HG03159 (cell line): Measurements from ENCODE around the gene HSD17B4.
A peak's percentile ranks its signal among the peaks of the same experiment; 100 is the strongest.
"Not testable (repeated sequence)": the region's sequence is repeated elsewhere in the genome, so short reads cannot be mapped to it uniquely, and the experiment has no call there.

Experiments used
- ATAC-seq: cut with Tn5 transposase; IDR thresholded peaks from one replicate; pipeline ENCODE4 v1.9.1; 2021; ENCODE audit warnings: mild to moderate bottlenecking, moderate library complexity; ENCODE audit not compliant: unreplicated experiment

Gene HSD17B4

DNA sequence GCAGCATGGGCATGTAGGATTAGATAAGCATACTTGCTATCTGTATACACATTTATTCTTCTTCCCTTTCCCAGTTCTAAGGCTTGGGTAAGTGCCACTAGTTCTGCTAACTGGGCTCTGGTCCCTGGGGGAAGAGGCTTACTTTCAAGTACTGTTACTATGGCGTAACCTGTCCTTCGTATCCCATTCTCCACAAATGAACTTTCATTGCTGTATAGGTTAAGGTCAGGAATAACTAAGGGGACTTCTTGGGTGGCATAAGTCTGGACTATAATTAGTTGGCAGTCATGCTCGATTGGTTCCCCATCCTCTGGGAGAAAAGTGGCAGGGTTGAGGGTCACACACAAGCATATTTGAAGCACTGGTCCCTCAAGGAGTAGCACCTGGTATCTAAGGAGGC lies 23.7 kb upstream of the HSD17B4 start:
- ATAC-seq = not testable (repeated sequence)

DNA sequence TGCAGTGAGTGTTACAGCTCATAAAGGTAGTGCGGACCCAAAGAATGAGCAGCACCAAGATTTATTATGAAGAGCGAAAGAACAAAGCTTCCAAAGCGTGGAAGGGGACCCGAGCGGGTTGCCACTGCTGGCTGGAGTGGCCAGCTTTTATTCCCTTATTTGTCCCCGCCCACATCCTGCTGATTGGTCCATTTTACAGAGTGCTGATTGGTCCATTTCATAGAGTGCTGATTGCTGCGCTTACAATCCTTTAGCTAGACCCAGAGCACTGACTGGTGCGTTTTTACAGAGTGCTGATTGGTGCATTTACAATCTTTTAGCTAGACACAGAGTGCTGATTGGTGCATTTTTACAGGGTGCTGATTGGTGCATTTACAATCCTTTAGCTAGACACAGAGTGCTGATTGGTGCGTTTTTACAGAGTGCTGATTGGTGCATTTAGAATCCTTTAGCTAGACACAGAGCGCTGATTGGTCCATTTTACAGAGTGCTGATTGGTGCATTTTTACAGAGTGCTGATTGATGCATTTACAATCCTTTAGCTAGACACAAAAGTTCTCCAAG lies 19.5 kb upstream of the HSD17B4 start:
- ATAC-seq = not testable (repeated sequence)

GRCh38 chr5:119435436-119436132 lies 16.7 kb upstream of the HSD17B4 start:
- ATAC-seq = peak; percentile 85

DNA sequence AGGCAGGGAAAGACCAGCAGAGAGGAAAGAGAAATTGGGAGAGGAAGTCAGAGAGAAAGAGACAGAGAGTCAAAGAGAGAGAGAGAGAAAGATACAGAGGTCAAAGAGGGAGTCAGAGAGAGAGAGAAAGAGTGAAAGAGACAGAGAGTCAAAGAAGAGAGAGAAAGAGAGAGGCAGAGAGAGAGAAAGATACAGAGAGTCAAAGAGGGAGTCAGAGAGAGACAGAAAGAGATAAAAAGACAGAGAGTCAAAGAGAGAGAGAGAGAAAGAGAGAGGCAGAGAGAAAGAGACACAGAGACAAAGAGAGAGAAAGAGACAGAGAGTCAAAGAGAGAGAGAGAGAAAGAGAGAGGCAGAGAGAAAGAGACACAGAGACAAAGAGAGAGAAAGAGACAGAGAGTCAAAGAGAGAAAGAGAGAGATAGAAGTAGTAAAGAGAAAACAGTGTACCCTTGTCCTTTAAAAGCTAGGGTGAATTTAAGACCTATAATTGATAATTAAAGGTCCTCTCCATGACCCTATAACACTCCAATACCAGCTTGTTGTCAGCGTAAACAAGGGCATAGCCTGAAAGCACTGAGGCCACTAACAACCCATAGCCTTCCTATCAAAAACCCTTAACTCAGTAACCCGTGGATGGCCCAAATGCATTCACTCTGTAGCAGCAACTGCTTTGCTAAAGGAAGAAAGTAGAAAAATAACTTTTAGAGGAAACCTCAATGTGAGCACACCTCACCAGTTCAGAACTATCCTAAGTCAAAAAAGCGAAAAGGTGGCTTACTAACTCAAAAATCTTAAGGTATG lies 14.3 kb upstream of the HSD17B4 start:
- ATAC-seq = not testable (repeated sequence)

- not testable (repeated sequence) for ATAC-seq
These were observed 13.7 kb upstream of the HSD17B4 start for GRCh38 chr5:119438587-119438917.

GRCh38 chr5:119439140-119439631 lies 13.1 kb upstream of the HSD17B4 start:
- ATAC-seq = no peak

DNA sequence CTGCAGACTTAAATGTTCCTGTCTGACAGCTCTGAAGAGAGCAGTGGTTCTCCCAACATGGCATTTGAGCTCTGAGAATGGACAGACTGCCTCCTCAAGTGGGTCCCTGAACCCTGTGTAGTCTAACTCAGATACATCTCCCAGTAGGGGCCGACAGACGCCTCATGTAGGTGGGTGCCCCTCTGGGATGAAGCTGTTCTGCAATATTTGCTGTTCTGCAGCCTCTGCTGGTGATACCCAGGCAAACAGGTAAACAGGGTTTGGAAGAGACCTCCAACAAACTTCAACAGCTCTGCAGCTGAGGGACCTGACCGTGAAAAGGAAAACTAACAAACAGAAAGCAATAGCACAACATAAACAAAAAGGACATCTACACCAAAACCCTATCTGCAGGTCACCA lies 12.7 kb upstream of the HSD17B4 start:
- not testable (repeated sequence) for ATAC-seq

GRCh38 chr5:119444643-119445042 lies 7.7 kb upstream of the HSD17B4 start:
- not testable (repeated sequence) for ATAC-seq

GRCh38 chr5:119445544-119445943 lies 6.8 kb upstream of the HSD17B4 start:
- no peak for ATAC-seq

DNA sequence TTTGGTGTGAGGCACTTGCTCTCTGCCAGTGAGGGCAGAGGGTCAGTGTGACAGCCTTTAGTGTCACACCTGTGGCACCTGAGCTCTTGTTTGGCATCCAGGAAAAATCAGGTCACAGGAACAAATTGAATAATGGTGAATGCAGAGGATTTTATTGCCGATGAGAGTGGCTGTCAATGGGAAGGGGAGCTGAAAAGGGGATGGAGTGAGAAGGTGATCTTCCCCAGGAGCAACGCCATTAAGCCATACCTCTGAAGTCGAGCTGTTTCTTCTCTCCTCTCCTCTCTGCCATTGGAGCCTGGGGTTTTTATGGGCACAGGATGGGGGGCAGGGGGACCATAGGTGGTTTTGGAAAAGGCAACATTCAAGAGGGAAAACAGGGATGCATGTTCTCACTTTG lies 2.4 kb upstream of the HSD17B4 start:
- no peak for ATAC-seq

GRCh38 chr5:119450627-119451026 lies 1.7 kb upstream of the HSD17B4 start:
- not testable (repeated sequence) for ATAC-seq

- no peak for ATAC-seq
These were observed 736 bp upstream of the HSD17B4 start for GRCh38 chr5:119451561-119451960.

DNA sequence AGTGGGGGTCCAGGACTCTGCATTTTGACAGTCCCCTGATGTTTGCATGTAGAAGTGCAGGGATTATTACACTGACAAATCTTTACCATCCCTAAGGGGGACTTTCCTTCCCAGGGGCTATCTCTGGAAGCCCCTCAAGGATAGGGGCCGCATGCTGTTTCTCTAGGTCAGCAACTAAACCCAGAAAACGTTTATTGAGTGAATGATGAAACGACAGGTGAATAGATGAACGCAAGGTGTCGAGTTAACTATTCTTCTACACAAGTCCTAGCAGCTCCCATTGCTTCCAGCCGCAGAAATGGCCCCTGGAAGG lies 281 bp upstream of the HSD17B4 start:
- no peak for ATAC-seq

GRCh38 chr5:119453040-119453373 lies 710 bp downstream of the HSD17B4 start:
- ATAC-seq = peak; percentile 12

DNA sequence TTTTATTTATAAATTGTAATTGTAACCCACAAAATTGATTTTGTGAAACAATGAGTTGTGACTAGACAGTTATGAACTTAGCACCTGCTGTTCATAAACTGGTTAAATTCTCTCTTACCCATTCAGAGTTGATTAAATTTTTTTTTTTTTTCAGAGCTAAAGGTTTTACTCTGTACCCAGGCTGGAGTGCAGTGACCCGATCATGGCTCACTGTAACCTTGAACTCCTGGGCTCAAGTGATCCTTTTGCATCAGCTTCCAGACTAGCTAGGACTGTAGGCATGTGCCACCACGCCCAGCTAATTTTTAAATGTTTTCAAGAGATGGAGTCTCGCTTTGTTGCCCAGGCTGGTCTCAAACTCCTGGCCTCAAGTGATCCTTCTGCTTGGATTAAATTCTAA lies 1.9 kb downstream of the HSD17B4 start:
- ATAC-seq = no peak

DNA sequence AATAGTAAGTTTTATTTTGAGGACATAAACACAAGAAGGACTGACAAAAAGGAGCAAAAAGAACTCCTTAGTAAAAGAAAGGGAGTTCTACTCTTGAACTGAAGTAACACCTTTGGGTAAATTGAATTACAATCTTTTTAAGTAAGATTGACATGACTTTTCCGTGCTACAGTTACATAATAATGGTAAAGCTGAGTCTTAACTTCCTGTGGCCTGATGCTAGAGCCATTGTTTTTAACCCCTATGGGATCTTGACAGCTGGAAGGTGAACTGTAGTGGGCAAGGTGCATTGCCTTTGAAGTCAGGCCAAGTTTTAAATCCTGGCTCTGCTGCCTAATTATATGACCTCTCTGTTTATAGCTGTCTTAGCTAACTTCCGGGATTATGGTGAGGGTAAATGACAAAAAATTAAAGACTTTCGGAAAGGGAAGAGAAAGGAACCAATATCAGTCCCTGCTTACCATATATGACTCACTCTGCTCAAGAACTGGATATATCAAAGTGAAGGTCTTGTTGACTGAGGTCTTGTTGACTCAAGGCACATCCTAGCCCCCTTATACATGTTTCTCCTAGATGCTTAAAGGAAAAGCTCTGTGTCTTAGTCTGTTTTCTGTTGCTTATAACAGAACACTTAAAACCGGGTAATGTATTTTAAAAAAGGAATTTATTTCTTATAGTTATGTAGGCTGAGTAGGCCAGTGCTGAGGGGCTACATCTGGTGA lies 6.8 kb downstream of the HSD17B4 start:
- no peak for ATAC-seq

GRCh38 chr5:119465640-119466039 lies 13.3 kb downstream of the HSD17B4 start:
- no peak for ATAC-seq

DNA sequence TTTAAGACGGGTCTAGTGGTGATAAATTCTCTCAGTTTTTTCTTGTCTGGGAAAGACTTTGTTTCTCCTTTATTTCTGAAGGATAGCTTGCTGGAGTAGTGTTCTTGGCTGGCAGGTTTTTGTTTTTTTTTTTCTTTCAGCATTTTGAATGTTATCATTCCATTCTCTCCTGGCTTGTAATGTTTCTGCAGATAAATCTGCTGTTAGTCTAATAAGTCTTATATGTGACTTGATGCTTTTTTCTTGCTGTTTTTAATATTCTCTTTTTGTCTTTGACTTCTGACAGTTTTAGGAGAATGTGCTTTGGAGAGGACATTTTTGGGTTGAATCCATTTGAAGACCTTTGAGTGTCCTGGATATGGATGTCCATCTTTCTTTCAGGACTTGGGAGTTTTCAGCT lies 16.0 kb downstream of the HSD17B4 start:
- ATAC-seq = no peak

DNA sequence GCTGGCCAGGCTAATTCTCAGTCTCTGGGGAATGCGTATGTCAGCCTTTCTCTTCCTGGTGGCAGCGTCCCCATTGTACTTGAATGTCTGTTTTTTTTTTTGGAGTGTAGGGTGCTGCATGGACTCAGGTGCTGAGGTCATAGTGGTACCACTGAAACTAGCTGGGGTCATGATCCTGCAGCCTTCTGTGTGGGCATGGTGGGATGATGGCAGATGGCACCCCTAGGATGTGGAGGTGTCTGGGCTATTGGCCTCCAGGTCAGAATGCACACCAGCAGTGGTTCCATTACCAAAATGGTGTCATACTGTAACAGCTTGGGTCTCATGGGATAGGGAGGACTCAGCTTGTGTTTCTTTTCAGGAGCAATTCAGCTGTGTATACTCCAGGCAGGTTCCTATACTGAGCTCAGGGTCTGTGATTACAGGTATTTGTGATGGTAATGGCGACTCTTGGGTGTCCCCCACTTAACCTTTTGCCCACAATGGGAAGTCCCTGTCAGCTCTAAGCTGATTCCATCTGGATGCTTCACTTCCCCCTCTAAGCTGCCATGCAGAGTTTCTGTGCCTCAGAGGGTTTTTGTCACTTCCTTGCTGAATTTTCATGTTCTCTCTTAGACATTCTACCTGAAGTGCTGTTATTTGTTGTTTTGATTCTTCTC lies 17.9 kb downstream of the HSD17B4 start:
- peak; percentile 69 for ATAC-seq

DNA sequence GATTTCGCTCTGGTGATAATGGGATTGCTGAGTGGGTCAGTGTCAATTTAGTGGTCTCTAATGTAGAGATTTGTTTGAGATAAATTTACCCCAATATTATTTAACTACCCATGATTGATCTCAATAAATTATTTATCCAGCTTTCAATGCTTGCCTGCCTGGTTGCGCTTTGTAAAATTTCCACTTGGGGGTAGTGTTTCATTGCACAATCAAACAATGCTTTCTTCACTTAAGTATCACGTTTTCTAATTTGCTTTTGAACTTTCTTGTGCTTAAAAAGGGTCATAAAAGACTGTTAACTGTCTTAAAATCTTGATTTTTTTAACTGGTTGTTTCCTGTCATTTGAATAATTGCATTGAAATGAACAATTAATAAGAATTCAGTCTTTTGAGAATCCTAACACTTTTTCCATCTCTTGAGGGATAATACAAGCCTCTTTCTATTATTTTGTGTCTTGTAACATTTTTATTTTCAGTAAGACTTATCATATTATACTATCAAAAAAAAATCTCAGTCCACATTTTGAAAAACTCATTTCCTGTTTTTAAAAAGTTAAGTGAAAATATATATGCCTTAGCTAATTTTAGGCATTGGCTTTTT lies 18.7 kb downstream of the HSD17B4 start:
- ATAC-seq = peak; percentile 49

DNA sequence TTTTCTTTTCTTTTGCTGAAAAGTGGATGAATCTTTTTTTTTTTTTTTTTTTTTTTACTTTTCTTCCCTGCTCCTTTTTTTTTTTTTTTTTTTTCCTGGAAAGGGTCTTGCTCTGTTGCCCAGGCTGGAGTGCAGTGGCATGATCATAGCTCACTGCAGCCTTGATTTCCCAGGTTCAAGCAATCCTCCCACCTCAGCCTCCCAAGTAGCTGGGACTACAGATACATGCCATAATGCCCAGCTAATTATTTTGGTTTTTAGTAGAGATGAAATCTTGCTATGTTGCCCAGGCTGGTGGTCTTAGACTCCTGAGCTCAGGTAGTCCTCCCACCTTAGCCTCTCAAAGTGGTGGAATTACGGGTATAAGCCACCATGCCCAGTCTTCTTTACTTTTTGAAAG lies 20.9 kb downstream of the HSD17B4 start:
- no peak for ATAC-seq
